HG03354 (cell line): ENCODE data around the gene DOCK1.

Experiments used
- ATAC-seq: cut with Tn5 transposase; IDR thresholded peaks from one replicate; pipeline ENCODE4 v1.9.1; 2021; ENCODE audit warnings: mild to moderate bottlenecking; ENCODE audit not compliant: unreplicated experiment, poor library complexity, severe bottlenecking

The DOCK1 gene

DNA sequence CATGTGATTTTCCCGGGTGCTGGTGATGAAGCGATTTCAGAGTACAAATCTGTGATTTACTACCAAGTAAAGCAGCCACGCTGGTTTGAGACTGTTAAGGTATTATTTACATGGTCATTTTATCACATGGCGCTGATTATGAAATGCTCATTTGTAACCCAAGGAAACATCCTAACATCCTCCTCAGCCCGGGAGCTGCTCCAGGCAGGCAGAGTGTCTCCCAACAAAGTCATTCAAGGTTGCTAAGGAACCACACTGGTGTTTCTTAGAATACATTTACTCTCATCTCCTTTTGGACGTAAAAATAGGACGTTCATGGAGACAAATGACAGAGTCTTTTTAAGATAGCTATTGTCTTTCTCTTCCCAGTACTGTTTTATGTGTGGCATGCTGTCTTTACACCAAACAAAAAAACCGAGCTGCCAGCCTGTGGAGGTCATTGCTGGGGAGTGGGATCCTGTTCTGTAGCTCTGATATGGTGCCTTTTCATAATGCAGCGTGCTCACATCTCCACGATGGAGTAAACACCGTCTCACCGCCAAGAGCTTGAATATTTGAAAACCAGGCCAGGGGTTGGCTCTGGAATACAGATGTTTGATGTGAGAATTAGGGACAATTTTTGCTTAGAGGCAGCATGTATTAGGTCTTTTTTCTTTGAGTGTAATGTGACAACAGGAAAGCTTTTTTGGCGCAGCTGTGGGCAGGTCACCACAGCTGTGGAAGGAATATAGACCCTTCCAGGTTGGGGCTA lies 119.6 kb downstream of the DOCK1 start:
- ATAC-seq, result no peak

DNA sequence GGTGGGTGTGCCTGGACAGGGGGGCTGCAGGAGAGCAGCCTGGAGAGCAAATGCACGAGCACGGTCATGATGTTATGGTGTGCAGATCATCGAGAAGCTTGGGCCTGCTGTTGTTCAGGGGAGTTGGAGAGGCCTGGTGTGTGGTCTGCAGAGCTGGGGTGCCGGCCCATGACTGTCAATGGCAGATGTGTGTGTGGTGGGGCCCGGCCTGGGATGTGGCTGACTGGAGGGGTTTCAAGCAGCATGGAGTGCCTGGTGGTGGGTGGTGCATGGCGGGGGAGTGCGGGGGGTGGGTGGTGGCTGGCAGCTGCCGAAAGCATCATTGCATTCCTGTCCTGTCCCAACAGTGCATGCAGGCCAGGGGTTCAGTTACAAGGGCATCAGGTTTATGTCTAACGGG lies 122.6 kb downstream of the DOCK1 start:
- ATAC-seq, result no peak

DNA sequence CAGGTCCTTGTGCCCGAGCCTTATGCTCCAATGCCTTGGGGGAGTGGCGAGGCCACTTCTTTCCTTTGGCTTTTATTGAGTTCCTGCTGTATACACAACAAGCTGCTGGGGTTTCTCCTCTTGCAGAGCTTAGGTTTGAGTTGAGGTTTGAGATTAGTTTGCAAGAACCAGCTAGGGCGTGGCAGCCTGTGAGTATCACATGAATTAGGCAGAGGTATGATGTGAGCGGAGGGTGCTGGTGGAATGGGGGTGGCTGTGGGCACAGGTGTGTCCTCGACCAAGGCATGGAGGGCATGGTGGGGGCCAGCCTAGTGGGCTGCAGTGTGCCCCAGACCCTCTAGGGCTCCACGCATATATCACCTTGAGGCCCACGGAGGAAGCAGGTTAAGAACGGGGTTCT lies 123.3 kb downstream of the DOCK1 start:
- ATAC-seq, result no peak

DNA sequence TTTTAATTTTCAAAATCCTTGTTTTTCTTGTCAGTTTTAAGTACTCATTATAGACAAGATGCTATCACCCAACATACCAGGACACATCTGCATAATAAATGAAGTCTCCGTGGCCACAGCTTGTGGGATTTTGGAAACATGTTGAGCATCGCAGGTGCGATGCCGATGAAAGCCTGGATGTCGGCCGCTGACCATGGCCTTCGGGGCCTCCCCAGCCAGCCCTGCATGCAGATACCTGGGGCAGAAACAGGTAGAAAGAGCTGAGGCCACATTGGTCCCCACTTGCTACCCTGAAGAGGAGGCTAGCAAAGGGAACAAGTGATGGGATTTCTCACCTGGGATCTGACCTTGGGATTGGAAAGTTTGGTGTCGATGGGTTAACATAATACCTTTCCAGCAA lies 123.8 kb downstream of the DOCK1 start:
- no peak for ATAC-seq

DNA sequence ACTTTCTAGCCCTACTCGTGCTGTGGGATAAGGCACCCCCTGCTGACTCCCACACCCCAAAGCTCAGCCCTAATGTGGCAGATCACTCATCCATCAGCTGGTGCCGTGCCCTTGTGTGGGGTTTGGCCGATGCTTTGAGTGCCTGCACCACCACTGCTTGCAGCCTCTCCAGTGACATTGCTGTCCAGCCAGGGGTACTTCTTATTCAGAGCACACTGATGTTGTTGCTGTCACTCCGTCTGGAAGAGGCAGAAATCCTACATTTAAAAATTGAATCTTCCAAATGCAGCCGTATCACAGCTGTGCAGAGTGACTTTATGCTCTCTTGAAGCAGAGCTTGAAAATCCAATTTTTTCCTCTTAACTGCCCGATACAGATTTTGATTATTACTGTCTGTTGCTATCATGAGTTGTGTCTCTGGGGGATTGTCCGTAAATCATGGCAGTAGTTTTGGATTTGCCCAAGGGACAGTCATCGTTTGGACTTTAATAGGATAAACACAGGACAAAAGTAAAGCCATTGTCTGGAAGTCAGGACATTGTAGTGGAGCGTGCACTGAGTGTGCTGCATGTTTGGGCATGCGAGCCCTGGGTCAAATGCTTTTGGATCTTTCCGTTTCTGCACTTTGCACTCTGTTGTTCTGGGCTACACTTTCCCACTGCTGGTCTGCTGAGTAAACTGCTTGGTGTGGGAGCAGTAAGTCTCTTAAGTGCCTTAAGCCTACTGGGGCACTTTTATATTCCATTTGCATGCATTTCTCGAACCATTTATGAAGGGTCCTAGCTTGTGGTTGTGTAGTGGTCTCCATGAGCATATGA lies 128.2 kb downstream of the DOCK1 start:
- ATAC-seq, result no peak

DNA sequence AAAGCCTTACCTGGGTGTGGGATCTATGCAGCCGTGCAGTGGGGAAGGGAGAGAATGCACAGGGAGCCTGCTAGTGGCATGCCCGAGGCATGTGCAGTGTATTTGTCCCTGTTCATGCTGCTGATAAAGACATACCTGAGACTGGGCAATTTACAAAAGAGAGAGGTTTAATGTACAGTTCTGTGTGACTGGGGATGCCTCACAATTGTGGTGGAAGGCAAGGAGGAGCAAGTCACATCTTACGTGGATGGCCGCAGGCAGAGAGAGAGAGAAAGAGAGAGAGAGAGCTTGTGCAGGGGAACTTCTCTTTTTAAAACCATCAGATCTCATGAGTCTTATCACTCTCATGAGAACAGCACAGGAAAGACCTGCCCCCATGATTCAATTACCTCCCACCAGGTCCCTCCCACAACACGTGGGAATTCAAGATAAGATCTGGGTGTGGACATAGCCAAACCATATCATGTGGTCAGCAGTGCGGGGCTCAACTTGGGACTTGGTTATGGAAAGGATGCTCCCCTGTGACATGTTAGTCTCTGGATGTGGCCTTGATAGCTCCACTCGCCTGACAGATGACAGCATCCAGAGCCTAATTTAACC lies 128.9 kb downstream of the DOCK1 start:
- ATAC-seq, result no peak

DNA sequence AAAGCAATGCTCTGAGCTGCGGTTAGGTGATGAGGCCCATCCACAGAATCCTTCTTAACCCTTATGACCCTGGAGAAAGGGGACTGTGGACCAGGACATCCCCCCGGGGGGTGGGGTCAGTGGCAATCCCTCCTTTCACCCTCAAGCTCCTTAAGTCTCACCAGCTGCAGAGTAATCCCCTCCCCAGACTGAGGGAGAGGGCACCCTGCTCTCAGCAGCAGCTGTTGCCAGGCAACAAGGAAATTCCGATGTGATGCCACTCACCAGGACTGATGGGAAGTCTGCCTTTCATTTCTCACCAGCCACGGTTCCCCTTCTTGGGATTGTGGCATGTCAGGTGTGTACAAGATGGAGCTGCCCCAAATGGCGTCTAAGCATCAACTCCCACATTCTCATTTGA lies 129.6 kb downstream of the DOCK1 start:
- ATAC-seq, result no peak

DNA sequence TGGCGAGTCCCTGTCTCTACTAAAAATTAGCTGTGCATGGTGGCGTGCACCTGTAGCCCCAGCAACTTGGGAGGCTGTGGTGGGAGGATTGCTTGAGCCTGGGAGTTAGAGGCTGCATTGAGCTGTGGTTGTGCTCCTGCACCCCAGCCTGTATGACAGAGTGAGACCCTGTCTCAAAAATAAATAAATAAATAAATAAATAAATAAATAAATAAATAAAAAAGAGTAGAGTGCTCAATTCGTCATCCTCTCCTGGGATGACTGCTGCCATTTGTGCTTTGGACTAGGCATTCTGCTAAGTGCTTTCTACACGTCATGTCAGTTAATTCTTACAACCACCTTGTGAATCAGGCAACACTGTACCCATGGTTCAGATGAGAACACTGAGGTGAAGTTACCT lies 130.6 kb downstream of the DOCK1 start:
- ATAC-seq, result no peak

DNA sequence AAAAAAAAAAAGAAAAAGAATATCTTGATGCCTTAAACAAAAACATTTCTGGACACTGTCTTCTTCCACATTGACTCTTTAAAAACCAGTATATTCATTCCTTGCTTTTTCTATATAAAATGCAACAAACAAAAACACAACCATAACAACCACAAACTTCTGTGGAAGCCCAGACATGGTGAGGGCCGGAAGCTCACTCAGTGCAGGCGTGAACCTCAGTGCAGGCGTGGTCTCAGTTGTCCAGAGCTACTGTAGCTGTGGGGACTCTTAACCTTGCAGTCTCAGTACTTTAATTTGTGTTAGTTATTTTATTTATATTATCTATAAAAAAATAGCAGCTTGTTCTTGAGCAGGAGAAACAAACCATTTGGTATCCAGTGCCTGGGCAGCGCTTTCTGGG lies 131.8 kb downstream of the DOCK1 start:
- ATAC-seq, result no peak

DNA sequence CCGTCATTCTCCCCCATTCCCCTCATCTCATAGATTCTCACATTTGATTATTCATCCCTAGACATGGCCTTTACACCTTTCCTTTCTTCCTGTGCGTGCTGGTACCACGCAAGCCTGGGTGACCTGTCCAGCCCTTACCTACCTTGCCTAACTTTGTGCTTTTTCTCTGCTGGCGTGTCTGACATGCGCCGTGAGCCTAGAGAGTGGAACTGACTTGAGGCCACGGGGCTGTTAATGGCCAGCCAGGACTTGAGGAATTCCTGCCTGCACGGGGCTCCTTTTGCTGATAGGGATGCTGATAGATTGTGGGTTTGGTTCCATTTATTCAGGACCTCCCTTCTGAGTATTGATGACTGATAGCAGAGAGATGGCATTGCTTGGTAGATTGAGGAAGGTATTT lies 134.2 kb downstream of the DOCK1 start:
- ATAC-seq, result no peak

DNA sequence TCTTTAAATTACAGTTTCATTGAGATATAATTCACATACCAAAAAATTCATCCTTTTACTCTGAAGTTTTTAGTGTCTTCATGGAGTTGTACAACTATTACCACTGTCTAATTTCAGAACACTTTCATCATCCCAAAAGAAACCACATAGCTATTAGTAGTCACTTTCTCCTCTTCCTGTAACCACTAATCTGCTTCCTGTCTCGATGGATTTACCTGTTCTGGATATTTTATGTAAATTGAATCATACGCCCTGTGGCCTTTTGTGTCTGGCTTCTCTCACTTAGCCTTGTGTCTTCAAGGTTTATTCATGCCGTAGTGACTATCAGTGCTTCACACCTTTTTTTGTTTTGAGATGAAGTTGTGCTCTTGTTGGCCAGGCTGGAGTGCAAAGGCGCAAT lies 135.5 kb downstream of the DOCK1 start:
- no peak for ATAC-seq

DNA sequence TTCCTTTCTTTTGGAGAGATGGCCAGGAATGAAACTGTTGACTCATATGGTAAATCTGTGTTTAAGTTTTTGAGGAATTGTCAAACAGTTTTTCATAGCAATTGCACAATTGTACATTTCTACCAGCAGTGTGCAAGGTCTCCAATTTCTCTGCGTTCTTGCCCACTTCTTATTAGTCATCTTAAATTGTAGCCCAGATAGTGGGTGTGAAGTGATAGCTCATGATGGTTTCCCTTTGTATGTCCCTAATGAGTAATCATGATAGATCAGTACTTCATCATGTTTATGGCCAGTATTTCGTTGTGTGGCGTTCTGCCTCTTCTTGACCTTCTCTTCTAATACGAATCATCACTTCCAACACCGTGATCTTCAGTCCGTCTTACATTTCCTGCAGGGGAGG lies 136.3 kb downstream of the DOCK1 start:
- no peak for ATAC-seq

DNA sequence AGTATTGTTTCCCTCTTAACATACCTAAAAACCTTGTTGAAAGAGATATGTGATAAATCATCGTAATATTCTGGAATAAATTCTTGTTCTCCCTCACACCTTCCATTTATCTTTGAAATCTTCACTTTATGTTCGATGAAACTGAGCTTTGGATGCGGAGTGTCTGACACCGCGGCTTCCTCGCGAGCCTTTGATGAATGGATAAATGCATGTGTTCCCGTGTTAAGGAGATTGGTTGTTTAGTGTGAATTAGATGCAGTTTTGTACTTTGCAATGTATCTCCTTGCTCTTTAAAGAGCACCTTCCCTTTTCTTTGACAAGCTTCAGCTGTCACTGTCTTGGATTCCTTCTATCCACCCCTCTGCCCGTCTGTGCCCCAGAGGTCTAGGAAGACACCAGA lies 138.1 kb downstream of the DOCK1 start:
- no peak for ATAC-seq

DNA sequence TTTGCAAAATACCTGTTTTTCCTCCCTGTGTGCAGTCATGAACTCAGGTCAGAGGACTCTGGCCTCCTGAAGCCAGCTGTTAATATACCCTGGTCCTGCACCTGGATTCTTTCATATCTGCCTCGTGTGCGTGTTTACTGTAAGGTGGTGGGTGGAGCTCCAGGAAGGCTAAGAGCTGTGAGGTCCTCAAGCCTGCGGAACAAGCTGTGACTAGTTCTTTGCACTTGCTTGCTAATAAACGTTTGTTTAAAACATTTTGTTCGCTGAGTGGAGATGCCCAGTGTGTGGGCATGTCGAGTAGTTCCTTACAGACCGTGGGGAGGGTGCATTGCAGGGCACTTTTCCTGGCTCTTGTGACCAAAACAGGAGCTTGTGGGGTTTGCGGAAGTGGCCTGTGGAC lies 139.0 kb downstream of the DOCK1 start:
- no peak for ATAC-seq

DNA sequence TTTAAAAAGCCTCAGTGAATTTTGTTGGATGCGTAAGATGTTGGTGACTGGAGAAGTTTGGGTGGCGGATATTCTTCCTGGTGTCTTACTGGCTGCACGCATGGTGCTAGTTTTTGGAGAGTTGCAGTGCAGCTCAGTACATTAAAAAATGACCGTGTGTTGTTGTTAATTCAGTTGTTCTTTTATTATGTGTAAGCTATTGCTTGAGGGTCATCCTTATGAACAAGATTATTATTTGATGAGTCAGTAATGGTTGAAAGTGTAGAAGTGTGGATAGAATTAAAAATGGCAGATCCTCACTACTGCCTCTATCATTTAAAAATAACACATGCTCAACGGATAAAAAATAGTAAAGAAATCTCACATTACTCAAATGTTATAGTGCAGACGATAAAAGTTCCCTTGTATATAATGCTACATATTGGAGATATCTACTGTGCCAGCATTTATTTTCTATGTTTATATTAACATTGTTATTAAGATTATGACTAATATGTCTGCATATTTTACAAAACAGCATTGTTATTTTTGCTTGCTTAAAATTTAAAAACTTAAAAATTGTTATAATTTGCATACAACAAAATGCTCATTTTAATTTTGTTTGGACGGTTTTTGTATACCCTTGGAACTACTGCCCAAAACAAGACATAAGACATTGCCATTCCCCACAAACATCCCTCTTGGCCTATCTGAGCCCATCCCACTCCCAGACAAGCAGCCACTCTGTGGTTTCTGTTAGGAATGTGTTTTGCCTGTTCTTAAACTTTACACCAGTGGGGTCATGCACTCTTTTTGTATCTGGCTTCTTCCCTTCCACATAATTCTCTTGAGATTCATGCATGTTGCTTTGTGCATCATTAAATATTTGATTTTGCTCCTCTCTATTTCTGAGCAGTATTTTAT lies 142.0 kb downstream of the DOCK1 start:
- ATAC-seq, result no peak

DNA sequence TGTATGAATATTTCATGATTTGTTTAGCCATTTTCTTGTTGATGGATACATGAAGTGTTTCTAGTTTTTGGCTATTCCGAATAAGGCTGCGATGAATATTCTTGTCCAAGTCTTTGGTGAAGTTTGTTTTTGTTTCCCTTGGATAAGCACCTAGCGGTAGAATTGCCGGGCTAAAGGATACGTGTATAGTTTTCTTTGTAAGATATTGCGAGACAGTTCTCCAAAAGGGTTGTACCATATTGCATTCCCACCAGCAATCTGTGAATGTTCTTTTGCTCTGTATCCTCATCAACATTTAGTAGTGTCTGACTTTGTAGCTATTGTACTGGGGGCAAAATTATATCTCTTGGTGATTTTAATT lies 142.6 kb downstream of the DOCK1 start:
- ATAC-seq, result no peak

DNA sequence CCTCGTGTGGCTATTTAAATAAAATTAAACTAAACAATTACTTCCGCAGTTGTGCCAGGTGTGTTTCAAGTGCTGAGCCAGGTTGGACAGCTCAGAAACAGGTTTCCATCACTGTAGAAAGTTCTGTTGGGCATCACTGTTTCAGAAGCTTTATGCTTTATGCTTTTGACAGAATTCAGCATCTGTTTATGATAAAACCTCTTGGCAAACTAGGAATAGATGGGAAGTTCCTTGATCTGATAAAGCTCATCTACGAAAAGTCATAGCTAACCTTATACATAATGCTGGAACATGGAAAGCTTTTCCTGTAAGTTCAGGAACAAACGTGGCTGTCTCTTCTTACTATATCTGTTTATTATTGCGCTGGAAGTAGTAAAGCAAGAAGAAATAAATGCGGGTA lies 143.4 kb downstream of the DOCK1 start:
- ATAC-seq, result no peak

DNA sequence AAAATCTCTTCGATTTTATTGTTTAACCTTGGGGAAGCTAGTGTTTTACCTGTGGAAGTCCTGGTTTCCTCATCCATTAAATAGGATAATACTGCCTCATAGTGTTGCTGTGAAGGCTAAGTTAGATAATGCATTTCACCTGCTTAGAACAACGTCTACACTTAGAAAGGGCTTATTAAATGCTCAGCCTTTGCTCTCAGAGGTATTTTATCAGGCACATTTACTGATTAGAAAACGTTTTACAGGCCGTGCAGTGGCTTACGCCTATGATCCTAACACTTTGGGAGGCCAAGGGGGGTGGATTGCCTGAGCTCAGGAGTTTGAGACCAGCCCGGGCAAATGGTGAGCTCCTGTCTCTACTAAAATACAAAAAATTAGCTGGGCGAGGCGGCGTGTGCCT lies 146.8 kb downstream of the DOCK1 start:
- ATAC-seq, result no peak

DNA sequence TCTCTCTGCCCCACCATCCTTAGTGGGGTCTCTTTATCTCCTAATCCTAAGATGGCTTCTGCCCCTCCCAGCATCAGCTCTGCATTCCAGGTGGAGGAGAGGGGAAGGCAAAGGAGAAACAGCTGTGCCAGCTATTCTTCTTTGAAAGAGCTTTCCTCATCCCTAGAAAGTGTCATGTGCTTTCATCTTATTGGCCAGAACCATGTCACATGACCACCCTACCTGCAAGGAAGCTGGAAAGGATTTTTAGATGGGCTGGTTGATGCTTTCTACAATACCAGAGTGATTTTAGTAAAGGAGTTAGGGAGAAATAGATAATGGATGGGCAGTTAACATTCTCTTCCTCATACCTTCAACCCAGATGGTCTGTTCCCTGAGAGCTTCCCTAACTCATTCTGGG lies 150.0 kb downstream of the DOCK1 start:
- ATAC-seq, result no peak

DNA sequence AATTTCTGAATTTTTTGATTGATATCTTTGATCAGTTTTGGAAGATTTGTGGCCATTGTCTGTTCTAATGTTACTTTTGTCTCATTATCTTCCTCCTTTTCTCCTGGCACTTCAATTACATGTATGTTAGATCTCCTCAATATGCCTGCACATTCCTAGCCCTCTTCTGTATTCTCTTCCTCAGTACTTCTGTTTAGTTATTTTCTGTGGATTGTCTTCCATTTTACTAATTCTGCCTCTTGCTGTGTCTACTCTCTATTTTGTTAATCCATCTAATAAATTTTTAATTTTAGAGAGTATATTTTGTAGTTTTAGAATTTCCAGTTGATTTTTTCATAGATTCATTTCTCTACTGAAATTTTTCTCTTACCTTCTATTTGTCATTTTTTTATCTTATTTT lies 154.1 kb downstream of the DOCK1 start:
- no peak for ATAC-seq
